Left cardiac atrium (tissue), 4 donors: ENCODE data around the gene TEX13D. TPM values are rescaled to one million over a fixed set of nuclear protein-coding genes. Genes with fewer than 3 reads are reported as not detected.

ENCODE experiments used
- ATAC-seq, 2 donors: fragments of 200-7000 bp; cut with Tn5 transposase; one replicate each; pipeline ENCODE4 v1.9.1; 2020; ENCODE audit warnings: mild to moderate bottlenecking in 2 of 2, moderate library complexity in 2 of 2
- DNase-seq: peaks from one replicate; pipeline ENCODE4 v3.0.0-alpha.2; 2020
- intact Hi-C, 2 donors: fragments of 100-400 bp; cut with DNase I; formaldehyde crosslinking; loops; one replicate each; pipeline versions ENCODE4 v1.14.1 to v1.15.1; 2022 to 2023
- total RNA-seq, 2 donors: library from RNA; stranded (reverse); fragmentation: NEBNext Ultra II Directional; extraction: Animal tissue kit (Norgen Biotek cat#: 25700); gene quantifications; one replicate each; pipeline ENCODE4 v1.2.1, GENCODE V29; 2021
- donor health status: DM: no; HTN: yes; CAD: no.
- donor health status: DM: no; HTN: yes; CAD: no; lungs with severe emphysema.
- donor health status: DM: yes; HTN: yes; CAD: no.
- donor health status: Dilated cardiomyopathy.

The TEX13D gene
- total RNA-seq, 2 donors from 2014 or later = not detected

GRCh38 chrX:124346877-124347241, 14.4 kb downstream of the TEX13D start:
- intact Hi-C loops = no loop called here
- ATAC-seq (no peak), DNase-seq (no peak)

- no peak for DNase-seq
- intact Hi-C loops = no loop called here
- no peak for ATAC-seq
These were observed 14.8 kb downstream of the TEX13D start for GRCh38 chrX:124347242-124347641.

GRCh38 chrX:124348182-124348581, 15.7 kb downstream of the TEX13D start:
- no peak for ATAC-seq
- DNase-seq = no peak
- intact Hi-C loops = no loop called here

DNA sequence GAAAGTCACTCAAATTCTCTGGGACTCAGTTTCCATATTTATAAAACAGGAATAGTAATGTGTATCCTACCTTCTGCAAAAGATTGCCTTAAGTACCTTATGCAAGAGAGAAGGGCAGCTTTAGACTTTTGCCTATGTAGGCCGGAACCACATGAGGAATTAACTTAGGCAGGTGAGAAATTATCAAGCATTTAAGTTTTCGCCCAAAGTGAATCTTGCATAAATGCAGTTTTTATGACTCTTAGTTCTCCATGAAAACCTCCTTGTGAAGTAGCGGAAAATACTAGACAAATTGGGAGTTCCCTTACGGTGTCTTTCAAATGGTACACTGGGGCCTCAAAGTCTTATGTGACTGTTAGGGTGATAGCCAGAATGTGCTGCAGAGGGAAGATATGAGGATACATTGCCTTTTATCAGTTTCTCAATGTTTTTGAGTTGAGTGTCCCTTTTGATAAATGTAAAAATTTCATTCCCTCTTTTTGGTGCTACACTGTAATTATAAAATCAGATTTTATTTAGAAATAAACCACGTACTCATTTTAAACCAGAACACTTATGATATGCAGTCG, 16.5 kb downstream of the TEX13D start:
- intact Hi-C loops = no loop called here
- ATAC-seq = no peak
- no peak for DNase-seq

GRCh38 chrX:124354648-124355047, 22.2 kb downstream of the TEX13D start:
- no peak for DNase-seq
- intact Hi-C loops = no loop called here
- no peak for ATAC-seq

GRCh38 chrX:124358800-124359383, 26.4 kb downstream of the TEX13D start:
- no peak for ATAC-seq
- intact Hi-C loops = no loop called here
- DNase-seq = no peak

- no peak for ATAC-seq
These were observed 29.6 kb downstream of the TEX13D start for GRCh38 chrX:124362072-124362471.

DNA sequence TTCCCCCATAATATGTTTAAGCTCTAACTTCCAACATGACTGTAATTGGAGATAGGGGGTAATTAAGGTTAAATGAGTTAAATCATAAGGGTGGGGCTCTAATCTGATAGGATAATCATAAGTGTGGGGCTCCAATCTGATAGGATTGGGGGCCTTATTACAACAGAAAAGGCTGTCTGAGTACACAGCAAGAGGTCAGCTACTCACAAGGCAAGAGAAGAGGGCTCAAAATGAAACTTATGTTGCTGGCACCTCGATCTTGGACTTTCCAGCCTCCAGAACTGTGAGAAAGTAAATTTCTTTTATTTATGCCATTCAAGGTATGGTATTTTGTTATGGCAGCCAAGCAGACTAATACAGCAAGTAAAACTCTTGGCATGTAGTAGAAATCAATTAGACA, 30.3 kb downstream of the TEX13D start:
- ATAC-seq (no peak), DNase-seq (no peak)

More at GRCh38 chrX:124362072-124362471, 29.6 kb downstream of the TEX13D start:
- intact Hi-C loops = no loop called here
- DNase-seq = no peak

GRCh38 chrX:124369722-124370121, 37.3 kb downstream of the TEX13D start:
- intact Hi-C loops = no loop called here
- ATAC-seq = no peak
- DNase-seq = no peak

More for the DNA sequence above, 30.3 kb downstream of the TEX13D start:
- intact Hi-C loops = no loop called here

GRCh38 chrX:124373348-124373747, 40.9 kb downstream of the TEX13D start:
- ATAC-seq = no peak
- intact Hi-C loops = no loop called here
- no peak for DNase-seq

DNA sequence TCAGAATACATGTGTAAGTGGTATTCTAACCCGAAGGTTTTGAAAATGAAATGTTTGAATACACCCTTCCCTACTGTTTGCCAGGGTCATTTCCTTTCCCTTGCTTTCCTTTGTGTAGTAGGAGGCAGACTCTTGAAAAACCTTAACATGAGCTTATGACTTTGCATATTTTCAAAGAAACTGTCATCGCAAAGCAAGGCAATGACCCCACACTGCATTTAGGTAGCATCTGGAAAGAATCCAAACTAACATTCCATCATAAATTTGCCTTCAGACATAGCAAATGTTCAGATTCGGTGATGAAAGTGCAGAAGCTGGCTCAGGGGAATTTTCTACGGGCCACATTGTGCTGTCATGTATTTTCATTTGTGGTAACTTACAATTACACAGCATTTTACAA, 46.2 kb downstream of the TEX13D start:
- ATAC-seq (no peak), DNase-seq (no peak)
- intact Hi-C loops = no loop called here

DNA sequence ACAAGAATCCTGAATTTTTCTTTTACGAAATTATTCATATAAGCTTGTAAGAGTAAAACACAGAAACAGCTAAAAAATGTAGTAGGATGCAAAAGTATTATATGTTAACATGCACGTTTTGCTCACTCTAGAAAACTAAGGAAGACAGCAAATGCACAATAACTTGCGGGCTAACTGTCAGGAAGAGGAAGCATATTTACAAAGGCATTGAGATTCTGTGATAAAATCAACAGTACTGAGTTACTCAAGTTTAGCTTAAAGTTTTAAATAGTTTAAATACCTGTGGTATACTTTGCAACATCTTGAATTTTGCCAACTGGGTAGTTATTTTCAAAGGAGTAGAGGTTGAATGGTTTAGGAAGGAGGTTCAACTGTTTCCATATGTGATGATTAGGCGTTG, 50.9 kb downstream of the TEX13D start:
- DNase-seq (no peak), ATAC-seq (no peak)
- intact Hi-C loops = no loop called here

DNA sequence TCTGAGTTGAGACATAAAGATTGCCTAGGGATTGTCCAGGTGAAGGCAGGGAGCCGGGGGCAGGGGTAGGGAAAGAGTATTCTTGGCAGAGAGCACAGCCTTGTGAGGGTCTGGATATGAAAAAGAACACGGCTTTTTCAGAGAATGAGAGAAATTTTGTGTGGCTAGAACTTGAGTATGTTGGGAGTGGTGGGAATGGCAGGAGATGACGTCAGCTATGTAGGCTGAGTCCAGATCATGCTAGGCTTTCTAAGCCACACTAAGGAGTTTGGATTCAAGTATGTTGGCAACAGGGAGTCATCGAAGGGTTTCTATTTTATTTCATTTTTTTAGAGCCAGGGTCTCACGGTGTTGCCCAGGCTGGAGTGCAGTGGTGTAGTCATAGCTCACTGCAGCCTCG, 53.9 kb downstream of the TEX13D start:
- no peak for ATAC-seq
- intact Hi-C loops = no loop called here
- DNase-seq = no peak

Other genes with a start within 250 kb of the TEX13D start
- gene SH2D1A, start 13.9 kb downstream of the TEX13D start, total RNA-seq = under 1 TPM; 0.41 to 0.47 TPM